BE2C (cell line): ENCODE data around the gene TMEM220.

Experiments used
- DNase-seq: peaks from one replicate; pipeline ENCODE4 v3.0.0-alpha.2; 2020
- H3K27me3 ChIP-seq: fragments of 250-450 bp; sonication (Bioruptor Pico); 2 replicates; pipeline ENCODE4 v1.5.1; 2020; ENCODE audit warnings: mild to moderate bottlenecking
- H3K36me3 ChIP-seq: fragments of 250-450 bp; sonication (Bioruptor Pico); 2 replicates; pipeline ENCODE4 v1.5.1; 2020; ENCODE audit warnings: mild to moderate bottlenecking
- H3K4me1 ChIP-seq: fragments of 250-450 bp; sonication (Bioruptor Pico); 2 replicates; pipeline ENCODE4 v1.5.1; 2020
- H3K4me3 ChIP-seq: 2 replicates; pipeline ENCODE4 v1.5.1; 2011; ENCODE audit warnings: low read depth, low read length
- H3K9me3 ChIP-seq: fragments of 250-450 bp; sonication (Bioruptor Pico); 2 replicates; pipeline ENCODE4 v1.5.1; 2020
- TF ChIP-seq, protein P1 (sequence below): IDR thresholded peaks from 2 replicates; pipeline ENCODE4 v1.5.1; 2012; ENCODE audit warnings: mild to moderate bottlenecking, low read depth, low read length

Gene TMEM220

GRCh38 chr17:10673312-10673711 lies 56.5 kb downstream of the TMEM220 start:
- TF ChIP-seq, protein P1, sequence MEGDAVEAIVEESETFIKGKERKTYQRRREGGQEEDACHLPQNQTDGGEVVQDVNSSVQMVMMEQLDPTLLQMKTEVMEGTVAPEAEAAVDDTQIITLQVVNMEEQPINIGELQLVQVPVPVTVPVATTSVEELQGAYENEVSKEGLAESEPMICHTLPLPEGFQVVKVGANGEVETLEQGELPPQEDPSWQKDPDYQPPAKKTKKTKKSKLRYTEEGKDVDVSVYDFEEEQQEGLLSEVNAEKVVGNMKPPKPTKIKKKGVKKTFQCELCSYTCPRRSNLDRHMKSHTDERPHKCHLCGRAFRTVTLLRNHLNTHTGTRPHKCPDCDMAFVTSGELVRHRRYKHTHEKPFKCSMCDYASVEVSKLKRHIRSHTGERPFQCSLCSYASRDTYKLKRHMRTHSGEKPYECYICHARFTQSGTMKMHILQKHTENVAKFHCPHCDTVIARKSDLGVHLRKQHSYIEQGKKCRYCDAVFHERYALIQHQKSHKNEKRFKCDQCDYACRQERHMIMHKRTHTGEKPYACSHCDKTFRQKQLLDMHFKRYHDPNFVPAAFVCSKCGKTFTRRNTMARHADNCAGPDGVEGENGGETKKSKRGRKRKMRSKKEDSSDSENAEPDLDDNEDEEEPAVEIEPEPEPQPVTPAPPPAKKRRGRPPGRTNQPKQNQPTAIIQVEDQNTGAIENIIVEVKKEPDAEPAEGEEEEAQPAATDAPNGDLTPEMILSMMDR = no peak
- Histone ChIP-seq H3K36me3 (no peaks in the 10 kb centered on the region), H3K4me3 (no peak overlapping the region), H3K27me3 (no peaks in the 10 kb centered on the region), H3K4me1 (no peaks in the 10 kb centered on the region), H3K9me3 (no peaks in the 10 kb centered on the region)
- DNase-seq = no peak

DNA sequence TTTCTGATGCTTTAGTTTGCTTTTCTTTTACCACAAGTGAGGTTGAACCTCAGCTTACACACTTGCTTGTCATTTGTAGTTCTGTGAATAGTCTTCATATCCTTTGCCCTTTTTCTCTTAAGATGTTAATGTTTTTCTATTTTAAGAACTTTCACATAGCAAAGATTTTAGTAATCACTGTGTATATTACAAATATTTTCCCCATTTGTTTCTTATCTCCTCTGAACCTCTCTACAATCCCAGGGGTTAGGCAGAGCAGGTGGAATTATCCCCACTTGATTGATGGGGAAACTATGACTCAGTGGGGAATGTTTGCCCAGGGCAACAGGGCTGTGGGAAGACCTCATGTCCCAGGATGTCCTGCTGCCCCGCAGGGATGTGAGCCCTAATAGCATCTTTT lies 61.0 kb downstream of the TMEM220 start:
- no peaks in the 10 kb centered on the region for H3K27me3 ChIP-seq
- no peaks in the 10 kb centered on the region for H3K4me1 ChIP-seq
- no peaks in the 10 kb centered on the region for H3K9me3 ChIP-seq
- no peak for DNase-seq
- H3K4me3 ChIP-seq = no peak overlapping the region
- TF ChIP-seq, protein P1 = no peak
- H3K36me3 ChIP-seq = no peaks in the 10 kb centered on the region

DNA sequence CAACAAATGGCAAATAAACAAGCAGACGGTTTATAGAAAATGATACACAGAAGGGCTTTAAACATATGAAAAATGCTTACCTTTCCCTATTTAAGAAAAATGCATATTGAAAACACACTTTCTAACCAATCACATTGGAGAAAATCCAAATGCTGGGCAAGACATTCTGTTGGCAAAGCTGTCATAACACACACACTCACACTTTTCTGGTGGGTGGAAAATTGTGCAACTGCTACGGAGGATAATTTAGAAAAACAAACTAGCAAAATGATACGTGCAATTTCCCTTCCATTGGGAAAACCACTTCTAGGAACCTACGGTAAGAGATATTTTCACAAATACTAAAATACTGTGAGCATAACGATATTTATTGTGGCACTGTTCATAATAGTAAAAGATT lies 62.9 kb downstream of the TMEM220 start:
- TF ChIP-seq, protein P1 = no peak
- Histone ChIP-seq H3K36me3 (no peaks in the 10 kb centered on the region), H3K4me1 (no peaks in the 10 kb centered on the region), H3K9me3 (no peaks in the 10 kb centered on the region), H3K4me3 (no peak overlapping the region), H3K27me3 (no peaks in the 10 kb centered on the region)
- no peak for DNase-seq

DNA sequence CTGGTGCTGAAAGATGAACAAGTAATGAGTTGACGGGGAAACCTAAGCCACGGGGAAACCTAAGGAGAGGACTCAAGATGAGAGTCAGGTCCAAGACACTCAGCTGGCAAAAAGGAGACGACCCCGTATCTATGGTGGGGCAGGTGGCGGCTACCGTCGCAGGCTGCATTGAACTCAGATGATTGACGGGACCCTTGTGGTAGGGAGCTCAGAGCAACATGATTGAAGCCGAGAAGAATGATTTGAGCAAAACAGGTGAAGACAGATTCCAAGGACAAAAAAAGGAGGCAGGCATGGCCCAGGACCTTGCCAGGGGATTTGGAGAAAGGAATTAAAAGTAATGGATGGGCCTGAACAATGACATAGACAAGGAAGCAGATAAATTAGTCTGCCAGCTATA lies 65.3 kb downstream of the TMEM220 start:
- no peak for DNase-seq
- TF ChIP-seq, protein P1 = no peak
- Histone ChIP-seq H3K36me3 (no peaks in the 10 kb centered on the region), H3K4me1 (no peaks in the 10 kb centered on the region), H3K27me3 (no peaks in the 10 kb centered on the region), H3K4me3 (no peak overlapping the region), H3K9me3 (no peaks in the 10 kb centered on the region)
